EH (cell line): ENCODE data around the gene AUTS2.

Experiments
- DNase-seq: peaks from one replicate; pipeline ENCODE4 v3.0.0-alpha.2; 2015; ENCODE audit warnings: low read depth

AUTS2 gene

GRCh38 chr7:69893906-69894305 lies 295.6 kb downstream of the AUTS2 start:
- DNase-seq = no peak

- DNase-seq = no peak
Observed at GRCh38 chr7:69895446-69895845, 297.2 kb downstream of the AUTS2 start.

DNA sequence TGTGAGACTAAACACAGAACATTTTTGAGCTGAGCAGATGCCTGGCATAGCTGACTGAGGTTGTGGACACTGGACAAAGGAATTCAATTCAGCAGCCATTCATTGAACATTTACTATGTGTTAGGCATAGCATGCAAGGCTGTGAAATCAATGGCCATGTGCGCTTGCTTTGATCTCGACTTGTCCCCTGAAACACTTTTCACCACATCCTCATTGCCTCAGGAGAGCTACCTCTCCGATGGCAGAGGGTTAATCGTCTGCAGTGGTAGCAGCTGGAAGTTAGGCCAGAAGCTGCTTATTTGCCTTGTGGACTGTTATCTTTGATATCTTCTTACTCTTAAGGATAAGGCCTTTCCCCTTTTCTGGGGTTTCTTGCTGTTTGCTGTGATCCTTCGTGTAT lies 297.8 kb downstream of the AUTS2 start:
- DNase-seq = no peak

GRCh38 chr7:69898189-69898588 lies 299.9 kb downstream of the AUTS2 start:
- no peak for DNase-seq

- no peak for DNase-seq
Observed at GRCh38 chr7:69903410-69903809, 305.1 kb downstream of the AUTS2 start.

DNA sequence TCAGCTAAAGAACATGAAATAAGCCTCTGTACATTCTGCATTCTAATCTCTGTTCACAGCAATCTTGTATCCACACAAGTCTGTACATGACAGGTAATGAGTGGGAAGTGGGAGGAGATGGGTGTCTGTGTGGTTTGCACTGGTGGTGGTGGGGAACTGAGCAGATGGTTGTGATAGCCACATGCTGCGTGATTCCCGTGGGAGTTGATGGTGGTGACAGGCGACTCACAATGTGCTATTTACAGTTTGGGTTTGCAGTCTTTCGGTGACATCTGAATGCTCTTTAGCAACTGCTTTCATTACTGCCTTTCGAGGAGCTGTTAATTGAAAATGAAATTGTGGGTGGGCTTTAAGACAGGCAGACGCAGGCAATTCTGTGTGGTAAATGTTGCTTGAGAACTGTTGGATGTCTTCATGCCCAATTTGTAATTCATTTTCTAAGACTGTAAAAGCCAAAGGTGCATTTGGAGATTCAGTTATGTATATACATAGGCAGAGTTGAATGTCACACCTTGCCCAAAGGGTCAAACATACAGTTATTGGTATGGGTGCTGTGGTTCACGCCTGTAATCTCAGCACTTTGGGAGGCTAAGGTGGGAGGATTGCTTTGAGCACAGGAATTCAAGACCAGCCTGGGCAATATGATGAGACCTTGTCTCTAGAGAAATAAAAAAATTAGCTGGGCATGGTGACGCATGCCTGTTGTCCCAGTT lies 308.2 kb downstream of the AUTS2 start:
- no peak for DNase-seq

- no peak for DNase-seq
Observed at GRCh38 chr7:69907720-69908119, 309.4 kb downstream of the AUTS2 start.

GRCh38 chr7:69908454-69908853 lies 310.2 kb downstream of the AUTS2 start:
- no peak for DNase-seq

DNA sequence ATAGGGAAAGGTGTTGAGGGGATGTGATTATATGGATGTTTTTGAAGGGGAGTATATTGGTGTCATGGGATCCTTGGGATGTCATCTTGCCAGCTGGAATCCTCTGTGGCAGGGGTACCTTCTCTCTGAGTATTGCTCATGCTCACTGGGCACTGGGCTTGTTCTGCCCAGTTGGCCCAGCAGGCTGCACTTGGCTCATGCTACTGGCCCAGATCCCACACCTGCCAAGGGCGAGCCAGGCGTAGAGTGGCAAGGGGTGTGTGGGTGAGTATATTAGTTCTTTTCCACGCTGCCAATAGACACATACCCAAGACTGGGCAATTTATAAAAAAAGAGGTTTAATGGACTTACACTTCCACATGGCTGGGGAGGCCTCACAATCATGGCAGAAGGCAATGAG lies 311.9 kb downstream of the AUTS2 start:
- no peak for DNase-seq

DNA sequence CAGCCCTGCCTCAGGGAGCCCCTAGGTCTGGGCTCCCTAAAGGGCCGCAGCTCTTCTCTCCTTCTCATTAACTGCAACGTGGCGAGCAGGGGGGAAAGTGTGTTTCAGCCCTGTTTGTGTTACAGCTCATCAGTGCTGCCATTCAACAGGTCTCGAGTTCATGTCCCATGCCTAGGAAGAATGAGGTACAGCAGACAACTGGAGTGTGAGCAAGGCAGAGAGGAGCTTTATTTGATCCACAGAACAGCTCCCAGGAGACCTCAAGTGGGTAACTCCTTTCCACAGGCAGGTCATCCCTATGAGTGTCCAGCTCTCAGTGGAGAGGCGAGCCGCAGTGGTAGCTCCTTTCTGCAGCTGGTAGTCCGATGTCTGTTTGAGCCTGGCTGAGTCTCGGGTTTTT lies 313.1 kb downstream of the AUTS2 start:
- no peak for DNase-seq

DNA sequence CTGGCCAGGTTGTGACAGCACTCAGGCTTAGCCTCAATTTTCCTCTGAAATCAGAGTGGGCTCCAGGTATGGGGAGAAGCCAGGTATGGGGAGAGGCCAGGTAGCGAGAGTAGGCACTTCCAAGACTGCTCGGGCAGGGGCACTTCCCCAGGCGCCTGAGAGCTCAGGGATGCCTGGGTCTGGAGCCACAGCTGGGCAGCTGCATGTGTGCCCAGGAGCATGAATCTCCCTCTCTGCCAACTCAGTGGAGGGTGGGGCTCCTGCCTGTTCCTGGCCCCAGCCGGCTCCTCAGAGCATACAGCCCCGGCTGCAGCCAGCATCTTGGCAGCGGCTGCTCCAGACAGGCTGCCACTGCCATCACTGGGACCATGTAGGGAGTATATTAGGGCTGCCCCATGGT lies 313.9 kb downstream of the AUTS2 start:
- no peak for DNase-seq

DNA sequence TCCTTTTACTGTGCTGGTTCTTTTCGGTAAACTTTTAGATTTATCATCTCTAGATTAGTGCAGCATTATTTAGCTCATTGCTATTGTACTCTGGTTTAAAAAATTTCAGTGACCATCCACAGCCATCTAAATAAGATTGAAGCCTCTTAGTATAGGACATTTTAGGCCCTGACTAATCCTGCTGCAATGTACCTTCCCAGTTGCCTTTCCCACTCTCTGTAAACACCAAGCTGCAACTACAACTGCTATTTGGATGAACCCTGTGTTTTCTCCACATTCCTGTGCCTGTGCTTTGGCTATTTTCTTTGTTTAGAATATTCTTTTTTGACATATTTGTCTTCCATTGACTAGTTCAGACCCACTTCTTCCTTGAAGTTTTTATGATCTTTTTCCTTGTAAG lies 314.6 kb downstream of the AUTS2 start:
- DNase-seq = no peak

DNA sequence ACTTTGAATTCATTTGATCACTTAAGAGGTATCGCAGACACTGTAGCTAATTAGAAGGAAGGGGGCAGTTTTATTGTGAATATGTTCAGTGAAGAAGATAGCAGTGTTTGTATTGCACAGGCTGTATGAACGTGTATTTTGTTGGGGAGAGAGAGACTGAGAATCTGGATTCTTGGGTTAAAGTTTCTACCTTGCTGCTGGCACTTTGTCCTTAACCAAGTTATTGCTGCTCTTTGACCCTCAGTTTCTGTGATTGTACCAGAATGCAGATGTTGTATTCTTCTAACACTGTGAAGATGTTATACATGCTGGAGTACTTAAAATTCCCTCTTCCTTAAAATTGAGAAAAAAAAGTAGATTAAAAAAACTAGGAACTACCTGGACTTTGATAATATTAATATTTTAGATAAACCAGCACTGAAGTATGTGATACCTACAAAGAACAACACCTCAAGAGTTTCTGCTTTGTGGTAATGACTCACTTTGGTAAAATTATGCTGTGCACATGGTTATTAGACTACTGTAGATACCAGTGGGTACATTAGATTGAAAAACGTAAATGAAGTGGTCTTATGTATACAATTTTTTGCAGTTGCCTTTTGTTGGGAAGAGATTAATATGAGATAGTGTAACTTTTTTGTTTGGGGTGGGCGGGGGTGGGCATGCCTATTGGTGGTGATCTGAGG lies 321.3 kb downstream of the AUTS2 start:
- no peak for DNase-seq

DNA sequence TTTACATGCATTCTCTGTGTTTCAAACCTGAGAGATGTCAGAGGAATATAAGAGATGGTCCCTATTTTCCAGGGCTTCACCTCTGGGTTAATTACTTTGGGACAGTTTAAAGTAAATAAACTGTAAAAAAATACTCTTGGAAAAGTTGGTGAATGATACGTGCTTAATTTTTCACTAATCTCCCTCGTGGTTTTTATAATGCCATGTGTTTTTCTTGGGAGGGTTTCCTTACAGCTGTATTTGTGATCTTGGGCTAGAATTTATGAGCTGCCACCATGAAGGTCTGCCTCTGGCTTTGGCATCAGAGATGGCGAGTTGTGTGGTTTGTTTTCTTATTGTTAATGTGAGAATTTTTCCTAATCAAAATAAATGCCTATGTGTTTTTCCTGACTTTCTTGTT lies 322.5 kb downstream of the AUTS2 start:
- no peak for DNase-seq

DNA sequence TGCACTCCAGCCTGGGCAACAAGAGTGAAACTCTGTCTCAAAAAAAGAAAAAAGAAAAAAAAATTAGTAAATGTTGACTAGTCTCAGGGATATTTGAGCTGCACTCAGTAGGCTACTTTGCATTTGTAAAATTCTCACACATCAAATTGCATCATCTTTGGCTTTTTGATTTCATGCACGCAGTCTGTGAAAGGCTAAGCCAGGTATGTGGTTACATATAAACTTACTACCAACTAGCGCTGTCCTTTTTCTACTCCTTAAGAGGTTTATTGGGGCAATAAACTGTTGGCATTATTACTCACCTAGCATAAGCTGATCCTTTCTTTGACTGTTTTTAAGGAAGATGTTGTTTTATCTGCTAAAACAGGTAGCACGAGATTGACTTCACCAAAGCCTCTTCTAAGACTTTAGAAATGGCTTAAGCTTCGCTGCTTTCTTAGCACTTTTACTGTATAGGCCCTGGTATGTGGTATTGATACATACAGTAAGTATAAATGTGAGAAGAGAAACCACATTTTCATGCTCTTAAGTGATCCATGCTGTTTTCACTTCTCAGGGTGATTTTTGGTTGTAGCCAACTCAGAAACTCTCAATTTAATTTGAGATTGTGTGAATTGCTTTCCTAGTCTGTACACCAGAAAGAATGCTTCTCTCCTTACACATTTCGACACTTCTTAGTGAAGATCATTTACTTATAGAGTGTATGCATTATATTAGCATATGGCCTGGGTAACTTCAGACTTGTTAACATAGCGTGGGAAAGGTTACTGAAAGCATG lies 323.9 kb downstream of the AUTS2 start:
- DNase-seq = no peak

- no peak for DNase-seq
Observed at GRCh38 chr7:69927461-69927860, 329.2 kb downstream of the AUTS2 start.

GRCh38 chr7:69928621-69929020 lies 330.3 kb downstream of the AUTS2 start:
- no peak for DNase-seq

DNA sequence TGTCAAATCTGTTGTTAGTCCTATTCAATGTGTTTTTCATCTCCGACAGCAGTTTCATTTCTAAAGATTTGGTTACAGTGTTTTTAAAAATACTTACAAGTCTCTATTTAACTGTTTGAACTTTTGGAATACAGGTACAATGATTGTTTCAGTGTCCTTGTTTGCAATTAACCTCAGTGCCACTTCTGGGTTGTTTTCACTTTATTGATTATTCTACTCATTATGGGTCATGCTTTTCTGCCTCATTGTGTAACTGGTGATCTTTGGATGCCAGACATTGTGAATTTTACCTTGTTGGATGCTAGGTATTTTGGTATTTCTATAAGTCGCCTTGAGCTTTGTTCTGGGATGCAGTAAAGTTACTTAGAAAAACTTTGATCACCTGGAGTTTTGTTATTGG lies 331.3 kb downstream of the AUTS2 start:
- no peak for DNase-seq

DNA sequence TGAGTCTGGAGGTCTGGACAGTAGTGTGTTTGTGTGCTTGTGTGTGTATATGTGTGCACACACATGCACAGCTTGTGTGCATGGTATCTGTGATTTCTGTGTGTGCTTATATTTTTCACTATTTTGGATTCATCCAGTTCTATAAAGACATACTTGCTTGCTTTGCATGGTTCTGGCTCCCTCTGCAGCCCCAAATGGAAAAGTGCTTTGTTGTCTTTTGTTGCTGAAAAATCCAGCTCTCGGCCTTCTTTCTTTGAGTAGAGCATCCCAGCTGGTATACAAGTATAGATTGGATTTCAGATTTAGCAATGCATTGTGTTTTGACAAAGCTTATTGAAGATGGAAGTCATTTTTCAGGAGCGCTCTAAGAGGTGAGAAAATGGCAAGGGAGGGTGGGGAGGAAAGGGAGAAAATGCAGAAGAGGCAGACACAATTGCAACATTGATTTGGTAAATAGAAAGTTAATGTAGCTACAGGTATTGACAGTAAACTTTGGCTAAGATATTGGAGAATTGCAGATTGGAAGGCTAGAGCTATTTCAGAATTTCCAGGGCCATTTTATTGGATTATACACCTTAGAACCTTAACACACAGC lies 333.9 kb downstream of the AUTS2 start:
- DNase-seq = peak; percentile 12

DNA sequence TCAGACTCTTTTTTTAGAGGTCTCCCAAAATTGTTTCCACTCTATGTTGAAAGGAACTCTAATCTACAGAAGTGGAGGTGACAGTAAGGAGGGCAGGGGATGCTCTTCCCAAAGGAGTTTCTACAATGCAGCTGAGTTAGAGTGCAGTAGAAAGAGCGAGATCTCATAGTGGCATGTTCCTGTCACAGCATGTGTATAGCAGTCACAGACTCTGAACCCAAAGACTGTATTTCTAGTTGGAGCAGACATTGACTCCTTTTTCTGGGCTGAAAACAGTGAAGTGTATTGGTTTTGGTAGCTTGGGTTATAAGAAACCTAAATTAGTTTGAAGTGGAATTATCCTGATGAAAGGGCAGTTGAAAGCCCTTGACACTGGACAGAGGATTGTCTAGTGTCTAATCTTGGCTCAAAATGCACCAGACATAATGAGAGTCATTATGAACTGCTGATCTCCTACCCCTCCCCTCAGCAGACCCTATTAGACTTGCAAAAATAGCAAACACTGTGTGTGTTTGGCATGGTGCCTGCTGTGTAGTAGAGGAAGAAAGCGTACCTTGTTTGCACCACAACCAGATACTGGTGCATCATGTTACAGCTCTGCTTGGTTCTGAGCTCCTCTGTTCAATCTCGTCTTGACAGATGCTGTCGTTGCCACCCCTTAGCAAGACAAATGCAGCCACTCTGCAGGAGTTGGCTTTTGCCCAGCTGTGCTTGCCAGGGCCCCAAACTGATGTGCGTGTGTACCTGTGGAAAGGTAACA lies 336.0 kb downstream of the AUTS2 start:
- DNase-seq = no peak

GRCh38 chr7:69935107-69935506 lies 336.8 kb downstream of the AUTS2 start:
- DNase-seq = no peak

GRCh38 chr7:69937097-69937496 lies 338.8 kb downstream of the AUTS2 start:
- no peak for DNase-seq
